Kidney (tissue), 14 donors: ENCODE measurements around the gene ARMCX6. TPM values are rescaled to one million over a fixed set of nuclear protein-coding genes. Genes with fewer than 3 reads are reported as not detected.
"Not testable (repeated sequence)": the region's sequence is repeated elsewhere in the genome, so short reads cannot be mapped to it uniquely, and the experiment has no call there.

ENCODE experiments used
- DNase-seq, 5 donors: peaks; one replicate each; pipeline ENCODE4 v3.0.0-alpha.2; 2013 to 2020
- FAIRE-seq: peaks from 2 replicates; lab custom pipeline; 2012; peaks lifted over from hg19 to GRCh38; lab: Jason Lieb, UNC
- H3K27ac ChIP-seq, 2 donors: one replicate each; pipeline ENCODE4 v1.7.0; 2013; ENCODE audit warnings: low read depth in 2 of 2, low read length in 2 of 2, inconsistent platforms in 1 of 2
- H3K27me3 ChIP-seq: one replicate; pipeline ENCODE4 v1.7.1; 2013; ENCODE audit warnings: low read length, inconsistent platforms; ENCODE audit not compliant: control insufficient read depth, insufficient read depth
- H3K36me3 ChIP-seq, 3 donors: one replicate each; pipeline versions ENCODE4 v1.7.0 to v1.7.1; 2013; ENCODE audit warnings: low read length in 3 of 3, control low read depth in 1 of 3, inconsistent platforms in 1 of 3; ENCODE audit not compliant: insufficient read depth in 3 of 3, control insufficient read depth in 2 of 3
- H3K4me1 ChIP-seq, 3 donors: one replicate each; pipeline versions ENCODE4 v1.7.0 to v1.7.1; 2013; ENCODE audit warnings: low read length in 3 of 3, inconsistent platforms in 1 of 3, low read depth in 1 of 3; ENCODE audit not compliant: control insufficient read depth in 2 of 3, insufficient read depth in 2 of 3
- H3K4me3 ChIP-seq, 3 donors: one replicate each; pipeline versions ENCODE4 v1.7.0 to v1.8.1; 2013; ENCODE audit warnings: low read length in 3 of 3, control low read depth in 1 of 3, inconsistent platforms in 1 of 3
- H3K9ac ChIP-seq, 3 donors: one replicate each; pipeline versions ENCODE4 v1.7.0 to v1.7.1; 2013; ENCODE audit warnings: low read length in 3 of 3, control low read depth in 1 of 3, inconsistent platforms in 1 of 3
- H3K9me3 ChIP-seq, 3 donors: one replicate each; pipeline versions ENCODE4 v1.7.0 to v1.7.1; 2013; ENCODE audit warnings: low read length in 3 of 3, control low read depth in 1 of 3, inconsistent platforms in 1 of 3; ENCODE audit not compliant: control insufficient read depth in 2 of 3, insufficient read depth in 1 of 3
- CTCF ChIP-seq: IDR thresholded peaks from 3 replicates; pipeline ENCODE4 v1.5.1; 2012; ENCODE audit warnings: mild to moderate bottlenecking, moderate library complexity, borderline replicate concordance; ENCODE audit not compliant: insufficient read depth; ENCODE audit errors: extremely low read depth
- intact Hi-C: fragments of 100-400 bp; cut with DNase I; formaldehyde crosslinking; loops from one replicate; pipeline ENCODE4 v1.11.1; 2022
- polyA plus RNA-seq: library from polyadenylated mRNA; stranded (reverse); fragments of 350-450 nt; fragmentation: Illumina TruSeq; extraction: RNeasy Lipid Tissue Mini Kit (QIAGEN cat#74804); gene quantifications from one replicate; pipeline ENCODE4 v1.2.3, GENCODE V29; 2014; ENCODE audit warnings: low read depth, low replicate concordance; ENCODE audit not compliant: insufficient read depth
- total RNA-seq: library from RNA; stranded (reverse); fragmentation: NEBNext Ultra II Directional; extraction: Animal tissue kit (Norgen Biotek cat#: 25700); gene quantifications from one replicate; pipeline ENCODE4 v1.2.1, GENCODE V29; 2021
- donor health status: control.
- donor health status: control.
- donor health status: control.
- donor health status: control.
- donor health status: control.
- donor health status: DM: yes; HTN: yes; CAD: no.
- donor health status: Normal renal cell carcinoma (clear cell type).

Gene ARMCX6
- total and polyA plus RNA-seq, 2 donors from 2014 or later: 39.1 to 61.7 TPM

DNA sequence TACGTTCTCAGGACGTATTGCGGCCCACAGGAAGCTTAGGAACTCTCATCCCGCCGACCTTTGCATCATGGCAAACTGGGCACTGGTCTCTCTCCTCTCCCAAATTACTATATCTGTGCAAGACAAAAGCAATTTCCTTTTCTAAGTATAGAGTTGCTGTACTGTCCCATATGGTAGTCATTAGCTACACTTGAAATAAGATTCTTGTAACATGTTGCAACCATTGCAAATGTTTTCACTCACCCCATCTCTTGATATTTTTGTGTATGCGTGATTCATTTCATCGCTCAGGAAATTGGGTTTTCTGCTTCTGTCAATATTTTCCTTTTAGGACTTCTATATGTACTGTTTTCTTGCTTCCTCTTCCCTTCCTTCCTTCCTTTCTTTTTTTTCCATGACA, 15.7 kb downstream of the ARMCX6 start:
- intact Hi-C loops: no loop called here

GRCh38 chrX:101599592-101599991, 18.2 kb downstream of the ARMCX6 start:
- H3K4me3 ChIP-seq, H3K9ac ChIP-seq, H3K4me1 ChIP-seq, intact Hi-C loops, DNase-seq, H3K27me3 ChIP-seq, H3K9me3 ChIP-seq, H3K27ac ChIP-seq, H3K36me3 ChIP-seq, FAIRE-seq: not testable (repeated sequence)

More for the DNA sequence above, 15.7 kb downstream of the ARMCX6 start:
- DNase-seq (no peak), FAIRE-seq (no peak)
- H3K27ac ChIP-seq: no peak overlapping the region
- no peaks in the 10 kb centered on the region for H3K9me3 ChIP-seq
- no peak overlapping the region for H3K4me3 ChIP-seq
- H3K9ac ChIP-seq: no peak overlapping the region
- no peaks in the 10 kb centered on the region for H3K36me3 ChIP-seq
- TF ChIP-seq CTCF: no peak
- no peaks in the 10 kb centered on the region for H3K4me1 ChIP-seq
- no peaks in the 10 kb centered on the region for H3K27me3 ChIP-seq

DNA sequence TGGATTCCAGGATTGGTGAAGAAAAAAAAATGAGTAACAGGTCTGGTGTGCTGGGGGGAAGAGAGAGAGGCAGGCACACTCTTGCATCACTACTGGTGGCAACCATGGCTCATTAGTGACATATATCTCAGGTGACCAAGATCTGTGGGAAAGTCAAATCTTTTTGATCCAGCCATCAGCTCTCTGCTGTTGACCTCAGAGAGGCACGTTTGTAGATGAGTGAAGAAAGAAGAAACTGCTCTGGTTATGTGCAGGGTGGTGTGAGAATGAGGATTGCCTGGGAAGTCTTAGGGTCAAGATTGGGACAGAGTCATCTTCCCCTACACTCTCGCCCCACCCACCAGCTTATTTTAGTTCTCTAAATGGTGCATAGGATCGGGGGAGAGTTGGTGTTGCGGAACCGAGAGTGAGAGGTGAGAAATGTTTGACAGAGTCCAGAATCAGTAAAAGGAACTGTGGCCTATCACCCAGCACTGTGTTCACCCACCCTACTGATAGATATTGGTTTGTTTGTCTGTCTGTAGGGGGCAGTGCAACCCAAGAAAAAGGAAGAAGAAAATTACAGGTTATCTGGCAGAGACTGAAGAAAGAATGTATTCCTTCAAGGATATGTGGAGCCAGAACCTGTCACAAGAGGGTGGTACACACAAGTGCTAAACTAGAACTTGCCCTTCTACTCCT, 21.9 kb downstream of the ARMCX6 start:
- peak; percentile 62 for TF ChIP-seq CTCF
- intact Hi-C loops: no loop called here
- Histone ChIP-seq H3K27me3 (no peaks in the 10 kb centered on the region), H3K36me3 (no peaks in the 10 kb centered on the region), H3K4me3 (no peak overlapping the region), H3K4me1 (no peaks in the 10 kb centered on the region), H3K9me3 (no peaks in the 10 kb centered on the region), H3K27ac (no peak overlapping the region), H3K9ac (no peak overlapping the region)
- FAIRE-seq: peak; percentile 97
- peak in 4 of 5 donors; percentile 24 to 91 (median 58) for DNase-seq

Other genes with a start within 250 kb of the ARMCX6 start
- gene BTK, start 231.8 kb downstream of the ARMCX6 start, total RNA-seq: 13.9 TPM
- gene BTK, start 231.8 kb downstream of the ARMCX6 start, polyA plus RNA-seq: 0.77 TPM
- gene RPL36A, start 227.0 kb downstream of the ARMCX6 start, total RNA-seq: 148 TPM
- 1,711 TPM for gene RPL36A, start 227.0 kb downstream of the ARMCX6 start, polyA plus RNA-seq
- gene GLA, start 210.1 kb downstream of the ARMCX6 start, total RNA-seq: 23.9 TPM
- gene GLA, start 210.1 kb downstream of the ARMCX6 start, polyA plus RNA-seq: 34.7 TPM
- 79.5 TPM for gene HNRNPH2, start 209.8 kb downstream of the ARMCX6 start, total RNA-seq
- 68.1 TPM for gene HNRNPH2, start 209.8 kb downstream of the ARMCX6 start, polyA plus RNA-seq
- 16.0 TPM for gene ARMCX4, start 132.5 kb downstream of the ARMCX6 start, total RNA-seq
- 6.5 TPM for gene ARMCX4, start 132.5 kb downstream of the ARMCX6 start, polyA plus RNA-seq
- gene ARMCX1, start 67.5 kb downstream of the ARMCX6 start, total RNA-seq: 15.6 TPM
- 20.3 TPM for gene ARMCX1, start 67.5 kb downstream of the ARMCX6 start, polyA plus RNA-seq
- gene ARMCX3, start 5.2 kb upstream of the ARMCX6 start, total RNA-seq: 58.1 TPM
- 38.6 TPM for gene ARMCX3, start 5.2 kb upstream of the ARMCX6 start, polyA plus RNA-seq
- 44.0 TPM for gene ARMCX2, start 41.9 kb upstream of the ARMCX6 start, total RNA-seq
- gene ARMCX2, start 41.9 kb upstream of the ARMCX6 start, polyA plus RNA-seq: 38.4 TPM